HCT116 (cell line): ENCODE data around the gene FBXO17. TPM values are rescaled to one million over a fixed set of nuclear protein-coding genes. Genes with fewer than 3 reads are reported as not detected.

ENCODE experiments used
- ATAC-seq: fragments of 200-7000 bp; cut with Tn5 transposase; 2 replicates; pipeline ENCODE4 v1.9.1; 2020; ENCODE audit warnings: mild to moderate bottlenecking, moderate library complexity
- BruUV-seq: library from RNA; stranded (reverse); fragments of 400-500 nt; replicated peaks from 2 replicates; lab custom pipeline; 2021; lab: Mats Ljungman, UMichigan
- CTCF ChIA-PET: fragments of 300-600 bp; sonication (Branson Sonifier 250); formaldehyde crosslinking; loops from one replicate; lab custom pipeline; 2021; ENCODE audit warnings: antibody characterized with exemption; lab: Charles Lee
- POLR2A ChIA-PET: fragments of 300-600, 350-600 bp; sonication (Branson Sonifier 250); formaldehyde crosslinking; loops from one replicate; lab custom pipeline; 2021; ENCODE audit warnings: antibody characterized with exemption; lab: Charles Lee
- RAD21 ChIA-PET, 2 experiments: fragments of 300-600 bp; sonication (Branson Sonifier 250); formaldehyde crosslinking; loops; one replicate each; lab custom pipeline; 2023; ENCODE audit warnings: low total read pairs in 2 of 2; ENCODE audit not compliant: uncharacterized antibody in 2 of 2, unreplicated experiment in 2 of 2, low non-redundant PET in 1 of 2; lab: Charles Lee
- DNase-seq: peaks from one replicate; pipeline ENCODE4 v3.0.0-alpha.2; 2010; ENCODE audit warnings: low read depth, low spot score
- H2AFZ ChIP-seq: fragments of 200-600 bp; shearing (Covaris generic), sonication (generic); 2 replicates; pipeline ENCODE4 v1.6.1; 2017; ENCODE audit warnings: low read depth, mixed run types, mixed read lengths, antibody characterized with exemption, low read length; ENCODE audit not compliant: poor library complexity, severe bottlenecking
- H3K27ac ChIP-seq: 2 replicates; pipeline ENCODE4 v1.5.1; 2012; ENCODE audit warnings: low read depth, low read length
- H3K27me3 ChIP-seq: fragments of 200-600 bp; sonication (generic); 2 replicates; pipeline ENCODE4 v1.6.1; 2016; ENCODE audit warnings: mixed run types, low read length, mixed read lengths; ENCODE audit not compliant: insufficient read depth
- H3K36me3 ChIP-seq, 2 experiments: fragments of 200-500 bp in 1 of 2; fragments of 200-600 bp in 1 of 2; sonication (Bioruptor generic) in 1 of 2; sonication (generic) in 1 of 2; 2 replicates each; pipeline versions ENCODE4 v1.5.1 to v1.6.1; 2014 to 2016; ENCODE audit warnings: low read length in 2 of 2, inconsistent platforms in 1 of 2, mixed read lengths in 1 of 2, mixed run types in 1 of 2; ENCODE audit not compliant: insufficient read depth in 2 of 2, control insufficient read depth in 1 of 2
- H3K4me1 ChIP-seq, 2 experiments: fragments of 200-600 bp in 1 of 2; sonication (generic) in 1 of 2; 2 replicates each; pipeline versions ENCODE4 v1.5.1 to v1.6.1; 2012 to 2017; ENCODE audit warnings: low read length in 2 of 2, inconsistent platforms in 1 of 2, mild to moderate bottlenecking in 1 of 2, mixed read lengths in 1 of 2, mixed run types in 1 of 2, moderate library complexity in 1 of 2; ENCODE audit not compliant: insufficient read depth in 2 of 2, control insufficient read depth in 1 of 2
- H3K4me2 ChIP-seq: fragments of 200-600 bp; sonication (generic); 2 replicates; pipeline ENCODE4 v1.6.1; 2017; ENCODE audit warnings: mixed run types, low read length, mixed read lengths
- H3K4me3 ChIP-seq, 2 experiments: fragments of 200-600 bp in 1 of 2; sonication (generic) in 1 of 2; replicated peaks in 1 of 2; 2 replicates each; pipeline ENCODE4 v1.5.1; 2011 to 2016; ENCODE audit warnings: low read length in 2 of 2, control low read depth in 1 of 2, low read depth in 1 of 2, mild to moderate bottlenecking in 1 of 2, mixed read lengths in 1 of 2, mixed run types in 1 of 2
- H3K79me2 ChIP-seq: fragments of 200-600 bp; sonication (generic); 2 replicates; pipeline ENCODE4 v1.6.1; 2017; ENCODE audit warnings: mild to moderate bottlenecking, mixed run types, low read length, moderate library complexity, mixed read lengths; ENCODE audit not compliant: insufficient read depth
- H3K9ac ChIP-seq: fragments of 200-600 bp; sonication (generic); 2 replicates; pipeline ENCODE4 v1.6.1; 2016; ENCODE audit warnings: low read length, mixed read lengths
- H3K9me2 ChIP-seq: fragments of 200-600 bp; sonication (generic), shearing (Covaris generic); 2 replicates; pipeline ENCODE4 v1.6.1; 2017; ENCODE audit warnings: mixed run types, mild to moderate bottlenecking, moderate library complexity; ENCODE audit not compliant: insufficient read depth
- H3K9me3 ChIP-seq, 2 experiments: fragments of 200-500 bp in 1 of 2; fragments of 200-600 bp in 1 of 2; sonication (Bioruptor generic) in 1 of 2; sonication (generic) in 1 of 2; 2 replicates each; pipeline ENCODE4 v1.6.1; 2014 to 2017; ENCODE audit warnings: low read length in 2 of 2, mixed read lengths in 2 of 2, inconsistent platforms in 1 of 2, low read depth in 1 of 2, mild to moderate bottlenecking in 1 of 2, mixed run types in 1 of 2, moderate library complexity in 1 of 2; ENCODE audit not compliant: control insufficient read depth in 1 of 2, insufficient read depth in 1 of 2
- H4K20me1 ChIP-seq: fragments of 200-600 bp; sonication (generic), shearing (Covaris generic); 2 replicates; pipeline ENCODE4 v1.6.1; 2017; ENCODE audit warnings: mixed run types, mild to moderate bottlenecking, moderate library complexity; ENCODE audit not compliant: insufficient read depth
- ATF3 ChIP-seq: IDR thresholded peaks from 2 replicates; pipeline ENCODE4 v1.6.1; 2012
- CBX3 ChIP-seq: IDR thresholded peaks from 2 replicates; pipeline ENCODE4 v1.6.1; 2012; ENCODE audit warnings: low read depth
- CEBPB ChIP-seq: IDR thresholded peaks from 2 replicates; pipeline ENCODE4 v1.6.1; 2012; ENCODE audit warnings: low read depth
- CTCF ChIP-seq, 3 experiments: fragments of 200-600 bp in 1 of 3; sonication (generic) in 1 of 3; IDR thresholded peaks in 2 of 3; conservative IDR thresholded peaks in 1 of 3; 2 replicates each; pipeline ENCODE4 v1.5.1; 2012 to 2017; ENCODE audit warnings: low read depth in 2 of 3, low read length in 2 of 3, antibody characterized with exemption in 1 of 3, borderline replicate concordance in 1 of 3, control low read depth in 1 of 3, mild to moderate bottlenecking in 1 of 3, mixed read lengths in 1 of 3, mixed run types in 1 of 3, moderate library complexity in 1 of 3; ENCODE audit not compliant: insufficient read depth in 1 of 3
- ELF1 ChIP-seq: IDR thresholded peaks from 2 replicates; pipeline ENCODE4 v1.6.1; 2012; ENCODE audit warnings: low read depth, borderline replicate concordance
- EZH2 ChIP-seq: fragments of 200-600 bp; sonication (generic); IDR thresholded peaks from 2 replicates; pipeline ENCODE4 v1.6.1; 2017; ENCODE audit warnings: antibody characterized with exemption, mixed run types
- EZH2phosphoT487 ChIP-seq: fragments of 200-600 bp; IDR thresholded peaks from 2 replicates; pipeline ENCODE4 v1.6.1; 2018; ENCODE audit warnings: antibody characterized with exemption, borderline replicate concordance
- FOSL1 ChIP-seq: IDR thresholded peaks from 2 replicates; pipeline ENCODE4 v1.6.1; 2012; ENCODE audit warnings: low read depth
- JUND ChIP-seq: IDR thresholded peaks from 2 replicates; pipeline ENCODE4 v1.6.1; 2012
- POLR2A ChIP-seq: IDR thresholded peaks from 2 replicates; pipeline ENCODE4 v1.7.0; 2011; ENCODE audit warnings: borderline replicate concordance; ENCODE audit not compliant: insufficient read depth, insufficient read length; ENCODE audit errors: extremely low read depth
- POLR2AphosphoS5 ChIP-seq: IDR thresholded peaks from 2 replicates; pipeline ENCODE4 v1.6.1; 2011; ENCODE audit warnings: mild to moderate bottlenecking, low read depth, low read length, moderate library complexity
- RAD21 ChIP-seq: IDR thresholded peaks from 2 replicates; pipeline ENCODE4 v1.6.1; 2012; ENCODE audit warnings: low read depth, mild to moderate bottlenecking
- REST ChIP-seq: IDR thresholded peaks from 2 replicates; pipeline ENCODE4 v1.6.1; 2012; ENCODE audit warnings: low read depth
- SIN3A ChIP-seq: IDR thresholded peaks from 2 replicates; pipeline ENCODE4 v1.6.1; 2012; ENCODE audit warnings: low read depth
- SP1 ChIP-seq: IDR thresholded peaks from 2 replicates; pipeline ENCODE4 v1.6.1; 2012; ENCODE audit warnings: low read depth
- SRF ChIP-seq: IDR thresholded peaks from 2 replicates; pipeline ENCODE4 v1.6.1; 2012; ENCODE audit warnings: low read depth
- YY1 ChIP-seq: IDR thresholded peaks from 2 replicates; pipeline ENCODE4 v1.6.1; 2011; ENCODE audit warnings: low read length, low read depth, moderate library complexity, mild to moderate bottlenecking; ENCODE audit not compliant: insufficient replicate concordance; ENCODE audit errors: extremely low read depth
- ZBTB33 ChIP-seq: IDR thresholded peaks from 2 replicates; pipeline ENCODE4 v1.6.1; 2011; ENCODE audit warnings: mild to moderate bottlenecking, low read length, moderate library complexity; ENCODE audit not compliant: insufficient replicate concordance; ENCODE audit errors: extremely low read depth
- ZNF274 ChIP-seq: fragments of 200-500 bp; sonication (Bioruptor generic); IDR thresholded peaks from 2 replicates; pipeline ENCODE4 v1.6.1; 2014; ENCODE audit warnings: mild to moderate bottlenecking, low read depth, low read length, inconsistent platforms
- intact Hi-C: fragments of 100-400 bp; cut with micrococcal nuclease; formaldehyde crosslinking; loops from 2 replicates; pipeline ENCODE4 v1.10.0; 2022
- total RNA-seq: library from RNA; stranded (reverse); gene quantifications from one replicate; pipeline ENCODE4 v1.2.1, GENCODE V29; 2021; ENCODE audit not compliant: unreplicated experiment

The FBXO17 gene
- total RNA-seq, 1 experiment from 2014 or later = 18.5 TPM

- peaks cover 20% of the 10 kb centered on the region for H3K79me2 ChIP-seq
- H3K9ac ChIP-seq = peak within 1 kb of the TSS; percentile 74
- ATAC-seq = peak; percentile 94
- H3K9me3 ChIP-seq = peaks cover 0 to 5% of the 10 kb centered on the region in 2 experiments; a peak in 1 of 4 replicates
- POLR2A ChIA-PET = interaction anchor here (1.2 to 1.7 kb wide), 4 partner anchors 12 to 31 kb away, joined by 3 to 7 read pairs (median 4); partner anchors contain the start of genes MRPS12, RINL and SARS2
- peak within 1 kb of the TSS; percentile 79 for H3K4me2 ChIP-seq
- peak; percentile 100 for DNase-seq
- H3K9me2 ChIP-seq = no peaks in the 10 kb centered on the region
- no peaks in the 10 kb centered on the region for H3K27me3 ChIP-seq
- H4K20me1 ChIP-seq = no peaks in the 10 kb centered on the region
- CTCF ChIA-PET = interaction anchor here (0.8 to 1.5 kb wide), 6 partner anchors 12 to 497 kb away, joined by 3 to 12 read pairs (median 4); partner anchors contain the start of genes FAM98C, MRPS12 and SARS2
- intact Hi-C loops = loop anchor here (1.0 kb wide), 1 partner anchor 49 kb away; no protein-coding TSS in a partner anchor
- H3K36me3 ChIP-seq = no peaks in the 10 kb centered on the region; a peak in 1 of 4 replicates
- peaks cover 0 to 18% of the 10 kb centered on the region in 2 experiments; a peak in 2 of 4 replicates for H3K4me1 ChIP-seq
- peak within 1 kb of the TSS; percentile 68 to 85 for H3K4me3 ChIP-seq
- no peak within 1 kb of the TSS for H2AFZ ChIP-seq
- peak within 1 kb of the TSS; percentile 59 for H3K27ac ChIP-seq
- BruUV-seq = no TSS peak
- RAD21 ChIA-PET = no interaction called here
- no peak for TF ChIP-seq ATF3
- peak; percentile 80 for TF ChIP-seq SIN3A
- TF ChIP-seq EZH2 = no peak
- no peak for TF ChIP-seq JUND
- peak; percentile 99 for TF ChIP-seq YY1
- TF ChIP-seq EZH2phosphoT487 = no peak
- TF ChIP-seq SRF = peak; percentile 95
- no peak for TF ChIP-seq ZBTB33
- no peak for TF ChIP-seq REST
- no peak for TF ChIP-seq RAD21
- no peak for TF ChIP-seq CTCF (IDR thresholded peaks at IDR 0.05 in 2 of 3, conservative IDR thresholded peaks at IDR 0.05 in 1 of 3; ENCODE audit: borderline replicate concordance in 1 of 3, insufficient read depth in 1 of 3, low read depth in 2 of 3, low read length in 2 of 3)
- TF ChIP-seq ELF1 = peak; percentile 92
- TF ChIP-seq POLR2A = peak; percentile 43
- TF ChIP-seq CBX3 = no peak; the same call in 1 of the 2 replicates
- TF ChIP-seq CEBPB = no peak
- TF ChIP-seq ZNF274 = no peak
- peak; percentile 99 for TF ChIP-seq SP1
- peak; percentile 60 for TF ChIP-seq POLR2AphosphoS5
- TF ChIP-seq FOSL1 = no peak
Measured at GRCh38 chr19:38899447-38900201, 75.9 kb downstream of the FBXO17 start, which contains the start of the genes NFKBIB and SIRT2. NFKBIB (plus strand) TSS chr19:38899969; CDS start chr19:38900033, 64 bp downstream. SIRT2 (minus strand) TSS chr19:38899618; CDS start chr19:38899521, 97 bp downstream.
